Stimulated activated CD8-positive, alpha-beta memory T cell treated with anti-CD3 and anti-CD28 coated beads, Interleukin-7, amount 100 ng/mL, for 1 hour (primary cell): ENCODE results near the gene PDE4A.
"Not testable (repeated sequence)": the region's sequence is repeated elsewhere in the genome, so short reads cannot be mapped to it uniquely, and the experiment has no call there.

ENCODE experiments used
- DNase-seq, 2 donors: peaks; one replicate each; pipeline ENCODE4 v3.0.0-alpha.2; 2020; ENCODE audit warnings: low read depth in 2 of 2

The PDE4A gene

DNA sequence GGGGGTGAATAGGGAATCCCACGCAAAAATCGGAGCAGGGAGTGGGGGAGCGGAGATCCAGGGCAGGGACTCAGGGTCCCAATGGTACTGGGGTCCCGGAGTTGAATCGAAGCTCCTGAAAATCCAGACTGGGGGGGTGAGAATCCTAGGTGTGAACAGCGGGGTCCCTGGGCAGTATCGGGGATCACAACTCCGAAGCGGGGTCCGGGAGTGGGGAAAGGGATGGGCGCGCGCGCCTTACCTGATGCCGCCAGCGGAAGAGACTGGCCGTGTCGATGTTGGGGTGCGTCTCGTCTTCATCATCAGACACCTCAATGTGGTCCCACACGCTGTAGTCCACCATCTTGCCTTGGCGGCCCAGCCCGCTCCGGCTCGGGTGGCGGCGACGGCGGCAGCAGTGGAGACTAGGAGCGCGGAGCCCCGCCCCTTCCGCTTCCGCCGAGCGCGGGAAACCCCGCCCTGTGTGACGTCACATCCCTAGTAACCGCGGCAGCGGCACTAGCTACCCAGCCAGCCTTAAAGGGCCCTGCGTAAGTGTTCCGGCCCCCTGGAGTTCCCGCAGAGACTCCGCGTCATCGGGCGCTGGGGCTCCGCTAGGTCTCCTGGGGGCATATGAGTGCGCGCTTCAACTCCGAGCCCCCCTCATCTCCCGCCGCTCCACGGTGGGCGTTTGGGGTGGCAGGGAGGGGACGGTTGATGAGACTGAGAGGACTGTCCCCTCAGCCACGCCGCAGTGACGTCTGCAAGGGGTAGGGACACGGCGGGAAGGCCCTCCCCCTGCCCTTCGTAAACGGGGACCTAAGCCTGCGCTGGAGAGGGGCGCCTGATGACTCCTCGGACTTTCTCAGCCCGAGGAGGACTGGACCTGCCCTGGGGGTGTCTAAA, 17.0 kb upstream of the PDE4A start, which contains the start of gene CDC37:
CDC37 (minus strand) TSS at position 406 of the 885 bp plus-strand sequence; CDS start at position 343, 63 bp downstream.
- peak; percentile 98 to 99 for DNase-seq

DNA sequence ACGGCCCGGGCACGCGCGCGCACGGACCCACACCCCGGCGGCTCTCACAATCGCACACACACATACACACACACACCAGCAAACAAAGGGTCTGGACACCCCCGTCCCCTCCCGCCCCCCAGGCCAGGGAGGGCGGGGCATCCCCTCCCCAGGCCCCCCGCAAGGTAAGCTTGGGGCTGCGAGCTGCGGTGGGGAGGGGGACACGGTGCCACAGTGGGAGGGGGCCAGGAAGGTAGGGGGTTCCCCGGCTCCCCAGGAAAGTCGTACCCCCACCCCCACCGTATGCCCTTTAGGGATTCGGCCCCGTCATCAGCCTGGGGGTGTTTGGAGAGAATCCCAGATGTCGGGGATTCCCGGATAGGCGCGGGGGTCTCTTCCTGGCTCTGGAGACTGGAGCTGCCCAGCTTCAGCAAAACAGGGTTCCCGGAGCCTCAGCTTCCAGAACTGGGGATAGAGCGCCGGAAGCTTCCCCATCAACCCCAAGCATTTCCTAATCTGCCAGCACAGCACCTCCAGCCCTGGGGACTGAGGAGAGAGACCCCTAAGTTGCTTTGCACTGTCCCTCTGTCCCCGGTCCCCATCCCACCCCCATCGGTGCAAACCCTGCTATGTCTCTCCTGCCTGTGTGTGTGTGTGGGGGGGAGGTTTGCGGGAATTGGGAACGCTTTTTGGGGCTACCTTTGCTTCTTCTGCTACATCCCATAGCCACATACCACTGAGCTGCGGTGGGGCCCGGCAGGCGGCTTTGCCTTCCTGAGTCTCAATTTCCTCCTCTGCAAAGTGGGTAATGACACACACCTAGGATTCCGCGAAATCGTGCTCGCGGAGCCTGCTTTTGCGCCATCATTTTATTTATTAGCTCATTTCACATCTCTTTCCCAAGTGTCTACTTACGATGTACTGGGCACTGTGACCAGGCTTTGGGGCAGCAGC, 15.2 kb upstream of the PDE4A start:
- DNase-seq = no peak

DNA sequence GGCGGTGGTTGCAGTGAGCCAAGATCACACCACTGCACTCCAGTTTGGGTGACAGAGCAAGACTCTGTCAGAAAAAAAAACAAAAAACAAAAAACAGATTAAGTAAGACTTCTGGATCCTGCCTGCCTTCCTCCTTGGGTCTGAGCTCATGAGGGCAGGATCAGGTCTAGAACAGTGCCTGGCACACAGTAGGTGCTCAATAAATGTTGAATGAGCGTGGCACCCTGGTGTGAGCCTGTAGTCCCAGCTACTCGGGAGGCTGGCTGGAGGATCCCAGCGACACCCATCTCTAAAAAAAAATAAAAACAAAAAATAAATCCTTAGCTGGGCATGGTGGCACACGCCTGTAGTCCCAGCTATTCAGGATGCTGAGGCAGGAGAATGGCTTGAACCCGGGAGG, 14.1 kb upstream of the PDE4A start:
- no peak for DNase-seq

DNA sequence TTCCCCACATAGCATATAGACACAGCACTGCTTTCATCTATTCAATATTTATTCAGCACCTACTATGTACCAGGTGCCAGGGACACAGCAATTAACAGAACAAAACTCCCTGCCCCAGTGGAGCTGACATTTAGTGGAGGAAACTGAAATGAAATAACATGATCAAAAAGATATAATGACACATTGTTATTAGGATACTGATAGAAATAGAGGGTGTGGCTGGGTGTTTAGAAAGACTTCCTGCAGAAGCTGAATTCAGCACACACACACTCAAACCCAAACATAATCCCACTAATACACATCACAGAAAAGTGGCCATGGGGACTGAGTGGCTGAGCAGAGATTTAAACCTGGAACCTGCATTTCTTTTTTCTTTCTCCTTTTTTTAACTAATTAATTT, 13.2 kb upstream of the PDE4A start:
- no peak for DNase-seq

DNA sequence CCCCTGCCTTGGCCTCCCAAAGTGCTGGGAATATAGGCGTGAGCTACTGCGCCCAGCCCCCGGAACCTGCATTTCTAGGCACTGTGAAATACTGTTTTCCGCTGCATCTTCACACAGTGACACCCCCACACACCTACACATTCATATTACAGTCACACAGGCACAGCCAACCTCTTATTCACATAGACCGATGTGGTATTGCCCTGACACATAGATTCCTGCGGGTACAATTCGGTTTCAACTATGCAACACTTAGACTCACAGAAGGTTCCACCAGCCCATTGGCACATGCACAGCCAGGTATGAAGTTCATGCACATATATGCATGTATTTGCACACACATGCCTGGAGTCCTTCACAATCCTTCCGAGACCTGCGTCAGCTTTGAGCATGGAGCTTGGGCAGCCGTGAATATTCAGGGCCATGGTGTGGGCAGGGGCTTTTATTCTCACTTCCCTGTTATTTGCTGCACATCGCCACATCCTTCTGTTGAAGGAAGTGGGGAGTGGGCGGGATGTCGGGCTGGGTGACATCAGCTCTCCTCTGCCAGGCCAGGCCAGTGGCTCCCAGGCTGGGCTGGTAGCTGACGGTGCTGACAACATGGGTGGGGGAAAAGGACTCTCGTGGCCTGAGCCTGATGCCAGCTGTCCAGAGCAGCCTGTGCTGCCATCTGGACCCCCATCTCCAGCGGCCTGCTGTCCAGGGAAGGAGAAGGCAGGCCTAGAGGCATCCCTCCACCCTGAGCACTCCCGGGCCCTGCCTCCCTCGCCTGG, 11.6 kb upstream of the PDE4A start:
- no peak for DNase-seq

DNA sequence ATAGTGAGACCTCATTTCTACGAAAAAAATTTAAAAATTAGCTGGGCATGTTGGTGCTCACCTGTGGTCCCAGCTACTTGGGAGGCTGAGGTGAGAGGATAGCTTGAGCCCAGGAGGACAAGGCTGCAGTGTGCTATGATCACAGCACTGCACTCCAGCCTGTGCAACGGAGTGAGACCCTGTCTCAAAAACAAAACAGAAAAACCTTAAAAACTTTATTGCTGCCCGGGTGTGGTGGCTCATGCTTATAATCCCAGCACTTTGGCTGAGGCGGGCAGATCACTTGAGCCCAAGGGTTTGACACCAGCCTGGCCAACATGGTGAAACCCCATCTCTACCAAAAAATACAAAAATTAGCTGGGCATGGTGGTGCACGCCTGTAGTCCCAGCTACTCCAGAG, 9.1 kb upstream of the PDE4A start:
- DNase-seq = not testable (repeated sequence)

DNA sequence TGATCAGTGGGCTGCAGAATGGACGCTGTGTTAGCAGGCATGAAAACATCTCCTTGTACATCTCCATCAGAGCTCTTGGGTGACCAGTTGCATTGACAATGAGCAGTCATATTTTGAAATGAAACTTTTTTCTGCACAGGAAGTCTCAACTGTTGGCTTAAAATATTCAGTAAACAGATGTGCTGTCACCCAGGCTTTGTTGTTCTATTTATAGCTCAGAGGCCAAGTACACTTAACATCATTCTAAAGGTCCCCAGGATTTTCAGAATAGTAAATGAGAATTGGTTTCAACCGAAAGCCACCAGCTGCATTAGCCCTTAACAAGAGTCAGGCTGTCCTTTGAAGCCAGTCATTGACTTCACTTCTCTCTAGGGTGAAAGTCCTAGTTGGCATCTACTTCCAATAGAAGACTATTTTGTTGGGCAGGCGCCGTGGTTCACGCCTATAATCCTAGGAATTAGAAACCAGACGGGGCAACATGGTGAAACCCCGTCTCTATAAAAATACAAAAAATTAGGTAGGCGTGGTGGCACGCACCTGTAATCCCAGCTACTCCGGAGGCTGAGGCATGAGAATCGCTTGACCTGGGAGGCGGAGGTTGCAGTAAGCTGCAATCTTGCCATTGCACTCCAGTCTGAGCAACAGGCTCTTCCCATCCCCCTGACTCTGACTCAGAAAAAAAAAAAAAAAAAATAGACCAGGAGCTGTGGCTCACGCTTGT, 7.9 kb upstream of the PDE4A start:
- no peak for DNase-seq

DNA sequence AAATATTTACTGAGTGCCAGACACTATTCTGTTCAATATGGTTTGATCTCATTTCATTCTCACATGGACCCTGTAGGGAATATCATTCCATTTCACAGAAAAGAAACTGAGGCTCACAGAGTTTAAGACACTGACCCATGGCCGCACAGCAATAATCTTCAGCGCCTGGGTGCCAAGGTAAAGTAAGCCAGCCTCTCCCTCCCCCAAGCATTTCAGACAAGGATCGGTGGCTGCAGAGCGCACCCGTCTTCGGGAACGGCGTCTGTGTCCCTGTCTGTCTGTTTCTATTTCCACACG, 4.3 kb upstream of the PDE4A start:
- DNase-seq = no peak

- peak; percentile 82 to 83 for DNase-seq
Measured at GRCh38 chr19:10416380-10417257, 3.7 kb upstream of the PDE4A start.

DNA sequence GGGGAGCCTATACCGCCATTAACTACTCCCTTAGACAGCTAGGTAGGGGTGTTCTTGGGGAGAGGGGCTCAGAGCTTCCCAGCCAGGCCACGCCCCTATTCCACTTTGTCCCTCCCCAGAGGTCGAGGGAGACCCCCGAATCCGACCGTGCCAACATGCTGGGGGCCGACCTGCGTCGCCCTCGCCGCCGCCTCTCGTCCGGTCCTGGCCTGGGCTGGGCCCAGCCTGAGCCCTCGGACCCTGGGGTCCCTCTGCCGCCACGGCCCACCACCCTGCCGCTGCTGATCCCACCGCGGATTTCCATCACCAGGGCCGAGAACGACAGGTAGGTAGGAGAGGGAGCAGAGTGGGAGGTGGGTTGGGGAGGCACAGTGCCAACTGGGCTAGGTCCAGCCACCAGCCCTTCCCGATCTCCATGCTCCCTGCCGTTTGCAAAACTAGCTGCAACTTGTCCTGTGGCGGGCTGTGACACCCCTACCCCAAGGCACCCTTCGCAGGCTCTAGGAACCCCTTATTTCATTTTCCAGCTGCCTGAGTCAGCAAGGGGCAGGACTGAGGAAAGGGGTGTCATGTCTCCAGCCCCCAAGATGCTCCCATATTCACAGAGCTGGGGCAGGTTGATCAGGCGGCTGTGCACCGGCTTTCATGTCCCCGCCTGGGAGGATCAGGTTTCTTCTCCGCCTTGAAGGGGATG, 2.6 kb upstream of the PDE4A start:
- no peak for DNase-seq

DNA sequence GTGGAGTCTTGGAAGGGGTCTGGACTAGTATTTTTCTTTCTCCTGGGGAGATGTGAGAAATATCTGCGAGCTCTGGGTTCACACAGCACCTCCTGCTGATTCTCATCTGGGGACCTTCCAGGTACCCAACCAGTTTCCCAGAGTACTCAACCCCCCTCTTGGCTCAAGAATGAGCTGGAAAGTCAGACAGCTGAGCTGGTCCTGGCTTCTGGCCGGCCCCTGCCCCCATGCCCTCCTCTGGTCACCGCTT, 2.2 kb upstream of the PDE4A start:
- DNase-seq = no peak

DNA sequence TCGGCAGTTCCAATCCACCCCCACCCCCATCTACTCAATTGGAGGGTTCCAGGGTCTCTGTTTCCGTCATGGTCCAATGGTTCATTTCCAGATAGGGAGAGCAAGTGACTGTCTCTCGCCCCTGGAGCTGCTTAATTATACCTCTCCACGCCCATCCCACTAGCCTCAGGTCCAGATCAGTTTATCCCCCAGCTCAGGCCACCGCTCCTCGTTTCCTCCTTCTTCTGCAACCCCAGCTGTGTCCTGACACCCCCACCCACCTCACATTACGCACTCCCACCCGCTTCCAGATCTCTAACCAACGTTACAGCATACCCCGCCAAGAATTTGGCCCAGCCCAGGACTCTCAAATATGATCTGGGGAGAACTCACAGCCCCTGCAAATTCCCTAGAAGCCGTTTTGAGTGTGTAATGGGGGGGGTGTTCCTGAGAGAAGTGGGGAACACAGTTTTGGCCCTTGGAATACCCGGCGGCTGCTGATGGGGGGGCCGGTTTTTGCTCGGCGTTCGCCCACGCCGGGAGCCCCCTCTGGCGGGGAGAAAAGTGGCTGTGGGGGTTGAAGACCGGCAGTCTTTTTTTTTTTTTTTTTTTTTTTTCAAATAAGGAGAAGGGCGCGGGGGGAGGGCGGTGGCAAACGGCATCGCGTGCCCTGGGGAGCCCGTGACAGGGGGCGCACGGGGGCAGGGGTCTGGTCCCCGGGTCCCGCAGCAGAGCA, 1.7 kb upstream of the PDE4A start:
- no peak for DNase-seq

DNA sequence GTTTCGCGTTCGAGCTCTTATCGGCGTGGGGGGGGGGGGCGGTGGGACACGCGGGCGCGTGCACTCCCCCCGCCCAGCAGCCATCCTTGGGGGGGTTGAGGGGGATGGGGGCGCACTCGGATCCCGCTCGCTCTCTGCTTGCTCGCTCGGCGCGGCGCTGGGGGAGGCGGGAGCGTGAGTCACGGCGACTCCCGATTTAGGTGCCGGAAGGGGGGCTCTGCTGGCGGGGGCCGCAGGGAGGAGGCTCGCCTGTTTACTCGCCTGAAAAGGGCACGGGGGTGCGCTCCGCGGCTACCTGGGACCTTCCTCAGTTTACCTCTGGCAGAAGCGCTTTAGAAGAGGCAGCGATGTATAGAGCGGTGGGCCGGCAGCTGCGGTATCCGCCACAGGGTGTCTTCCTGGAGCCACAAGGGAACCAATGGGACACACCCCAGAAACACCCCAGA, 1.1 kb upstream of the PDE4A start:
- no peak for DNase-seq

GRCh38 chr19:10419646-10420443, 493 bp upstream of the PDE4A start:
- no peak for DNase-seq

DNA sequence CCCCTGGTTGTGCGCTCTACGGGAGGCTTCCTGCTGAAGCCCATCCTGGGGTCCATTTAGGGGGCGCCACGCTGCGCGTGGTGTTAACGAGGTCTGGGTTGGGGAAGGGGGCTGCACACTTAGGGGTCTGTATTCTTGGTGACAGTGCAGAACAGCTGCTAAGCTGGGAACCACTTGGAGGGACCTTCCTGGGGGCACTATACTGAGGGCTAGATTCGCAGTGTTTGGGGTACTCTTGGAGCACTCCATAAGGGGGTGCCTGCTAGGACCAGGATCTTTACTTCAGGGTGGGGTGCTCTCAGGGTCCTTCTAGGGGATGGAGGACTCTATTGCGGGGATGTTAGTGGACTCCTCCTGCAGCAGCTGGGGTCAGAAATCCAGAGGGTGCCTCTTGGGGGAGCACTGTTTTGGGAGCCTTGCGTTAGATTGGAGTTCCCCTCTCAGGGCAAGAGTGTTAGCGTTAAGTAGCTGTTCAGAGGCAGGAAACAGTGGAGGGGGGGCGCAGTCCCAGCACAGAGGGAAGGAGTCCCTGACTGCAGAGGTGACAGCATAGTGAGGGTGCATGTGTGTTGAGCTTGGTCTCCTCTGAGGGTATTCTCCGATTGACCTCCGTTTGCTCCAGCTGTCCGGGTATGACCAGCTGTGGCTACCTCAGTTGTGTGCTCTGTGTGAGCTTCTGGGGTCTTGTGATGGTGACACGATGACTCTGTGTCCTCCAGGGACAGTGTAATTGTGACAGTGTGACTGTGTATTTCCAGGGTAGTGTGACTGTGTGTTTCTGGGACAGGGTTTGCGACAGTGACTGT, 1.1 kb downstream of the PDE4A start:
- no peak for DNase-seq

- no peak for DNase-seq
Measured at GRCh38 chr19:10422046-10422461, 1.7 kb downstream of the PDE4A start.

DNA sequence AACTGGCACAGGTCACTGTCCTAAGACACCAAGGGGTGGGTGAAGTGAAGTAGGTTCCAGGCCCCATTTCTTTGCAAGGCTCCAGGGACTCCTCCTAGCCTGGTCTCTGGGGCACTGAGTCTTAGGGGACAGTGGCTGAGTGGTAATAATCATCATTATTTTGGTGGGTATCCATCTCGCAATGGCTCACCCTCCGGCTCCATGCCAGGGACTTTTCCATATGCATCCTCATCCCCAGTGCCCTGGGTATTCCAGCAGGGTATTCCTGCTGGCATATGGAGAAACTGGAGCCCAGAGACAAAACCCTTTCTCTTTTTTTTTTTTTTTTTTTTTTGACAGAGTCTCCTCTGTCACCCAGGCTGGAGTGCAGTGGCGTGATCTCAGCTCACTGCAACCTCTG, 2.5 kb downstream of the PDE4A start:
- no peak for DNase-seq
